ENCODE data around the gene LMNB1. TPM values are rescaled to one million over a fixed set of nuclear protein-coding genes. Genes with fewer than 3 reads are reported as not detected.
"Not testable (repeated sequence)": the region's sequence is repeated elsewhere in the genome, so short reads cannot be mapped to it uniquely, and the experiment has no call there.

Gene LMNB1
- total RNA-seq, 2 donors from 2014 or later: 12.7 to 15.9 TPM

GRCh38 chr5:126780165-126780827 is 3.4 kb downstream of the LMNB1 start:
- H3K27ac ChIP-seq: no peak overlapping the region
- H3K4me1 ChIP-seq (ENCODE audit: control insufficient read depth in 1 of 2, low read depth in 2 of 2): peaks cover 11 to 16% of the 10 kb centered on the region in 2 donors
- no peak for DNase-seq (ENCODE audit: low spot score)
- no peaks in the 10 kb centered on the region for H3K27me3 ChIP-seq (replicated peaks; ENCODE audit: insufficient read depth)
- H3K4me3 ChIP-seq: no peak overlapping the region
- no peaks in the 10 kb centered on the region for H3K36me3 ChIP-seq
- no peak for ATAC-seq (ENCODE audit: insufficient number of reproducible peaks, low FRiP score, low read depth)
- peak; percentile 46 for TF ChIP-seq CTCF (IDR thresholded peaks at IDR 0.05)
- H3K9me3 ChIP-seq: no peaks in the 10 kb centered on the region

GRCh38 chr5:126788409-126788808 is 11.5 kb downstream of the LMNB1 start:
- not testable (repeated sequence) for H3K27me3 ChIP-seq (replicated peaks; ENCODE audit: insufficient read depth); H3K4me3 ChIP-seq; H3K4me1 ChIP-seq (ENCODE audit: control insufficient read depth in 1 of 2, low read depth in 2 of 2); ATAC-seq (ENCODE audit: insufficient number of reproducible peaks, low FRiP score, low read depth); H3K27ac ChIP-seq; H3K36me3 ChIP-seq; DNase-seq (ENCODE audit: low spot score); H3K9me3 ChIP-seq

- TF ChIP-seq CTCF (IDR thresholded peaks at IDR 0.05): no peak
- no peak for DNase-seq (ENCODE audit: low spot score)
- H3K36me3 ChIP-seq: no peaks in the 10 kb centered on the region
- H3K4me1 ChIP-seq (ENCODE audit: control insufficient read depth in 1 of 2, low read depth in 2 of 2): no peaks in the 10 kb centered on the region
- no peaks in the 10 kb centered on the region for H3K27me3 ChIP-seq (replicated peaks; ENCODE audit: insufficient read depth)
- no peak overlapping the region for H3K27ac ChIP-seq
- H3K9me3 ChIP-seq: no peaks in the 10 kb centered on the region
- ATAC-seq (ENCODE audit: insufficient number of reproducible peaks, low FRiP score, low read depth): no peak
- H3K4me3 ChIP-seq: no peak overlapping the region
Measured at GRCh38 chr5:126793097-126793496, 16.2 kb downstream of the LMNB1 start.

GRCh38 chr5:126793648-126794047 is 16.7 kb downstream of the LMNB1 start:
- not testable (repeated sequence) for H3K27me3 ChIP-seq (replicated peaks; ENCODE audit: insufficient read depth); H3K36me3 ChIP-seq; H3K4me3 ChIP-seq; ATAC-seq (ENCODE audit: insufficient number of reproducible peaks, low FRiP score, low read depth); H3K27ac ChIP-seq; DNase-seq (ENCODE audit: low spot score); H3K9me3 ChIP-seq; H3K4me1 ChIP-seq (ENCODE audit: control insufficient read depth in 1 of 2, low read depth in 2 of 2)

- TF ChIP-seq CTCF (IDR thresholded peaks at IDR 0.05): no peak
- Histone ChIP-seq H3K27ac (no peak overlapping the region), H3K4me1 (ENCODE audit: control insufficient read depth in 1 of 2, low read depth in 2 of 2) (no peaks in the 10 kb centered on the region), H3K27me3 (replicated peaks; ENCODE audit: insufficient read depth) (no peaks in the 10 kb centered on the region), H3K9me3 (no peaks in the 10 kb centered on the region), H3K4me3 (no peak overlapping the region), H3K36me3 (no peaks in the 10 kb centered on the region)
- DNase-seq (ENCODE audit: low spot score): no peak
- ATAC-seq (ENCODE audit: insufficient number of reproducible peaks, low FRiP score, low read depth): no peak
Measured at GRCh38 chr5:126794157-126794828, 17.4 kb downstream of the LMNB1 start.

GRCh38 chr5:126799780-126800179 is 22.8 kb downstream of the LMNB1 start:
- H3K36me3 ChIP-seq: no peaks in the 10 kb centered on the region
- TF ChIP-seq CTCF (IDR thresholded peaks at IDR 0.05): no peak
- no peaks in the 10 kb centered on the region for H3K27me3 ChIP-seq (replicated peaks; ENCODE audit: insufficient read depth)
- no peaks in the 10 kb centered on the region for H3K4me1 ChIP-seq (ENCODE audit: control insufficient read depth in 1 of 2, low read depth in 2 of 2)
- H3K9me3 ChIP-seq: no peaks in the 10 kb centered on the region
- no peak overlapping the region for H3K27ac ChIP-seq
- ATAC-seq (ENCODE audit: insufficient number of reproducible peaks, low FRiP score, low read depth) (no peak), DNase-seq (ENCODE audit: low spot score) (no peak)
- H3K4me3 ChIP-seq: no peak overlapping the region

Data from thoracic aorta (tissue), 2 donors.